A673 (cell line): Measurements from ENCODE around the gene GALK1. TPM values are rescaled to one million over a fixed set of nuclear protein-coding genes. Genes with fewer than 3 reads are reported as not detected.

Experiments used
- BruUV-seq: library from RNA; stranded (reverse); fragments of 400-500 nt; replicated peaks from 2 replicates; lab custom pipeline; 2021; lab: Mats Ljungman, UMichigan
- CTCF ChIA-PET: fragments of 300-600 bp; sonication (Branson Sonifier 250); formaldehyde crosslinking; loops from one replicate; lab custom pipeline; 2022; ENCODE audit warnings: antibody characterized with exemption; lab: Charles Lee
- POLR2A ChIA-PET: fragments of 300-600 bp; sonication (Branson Sonifier 250); formaldehyde crosslinking; loops from one replicate; lab custom pipeline; 2022; ENCODE audit warnings: antibody characterized with exemption; ENCODE audit not compliant: low non-redundant PET; lab: Charles Lee
- DNase-seq: peaks from one replicate; pipeline ENCODE4 v3.0.0-alpha.2; 2015; ENCODE audit warnings: low spot score
- H3K27ac ChIP-seq: fragments of 200-600 bp; sonication (generic); 2 replicates; pipeline ENCODE4 v1.5.1; 2016; ENCODE audit warnings: mixed run types, low read depth, mild to moderate bottlenecking, mixed read lengths, antibody characterized with exemption, low read length; ENCODE audit not compliant: poor library complexity, severe bottlenecking
- H3K27me3 ChIP-seq: fragments of 200-600 bp; sonication (generic); replicated peaks from 2 replicates; pipeline ENCODE4 v1.6.1; 2017; ENCODE audit warnings: mixed run types, low read depth, mild to moderate bottlenecking, mixed read lengths, antibody characterized with exemption, low read length; ENCODE audit not compliant: insufficient read depth, poor library complexity
- H3K36me3 ChIP-seq: fragments of 200-600 bp; sonication (generic); 2 replicates; pipeline ENCODE4 v1.6.1; 2016; ENCODE audit warnings: mixed run types, mild to moderate bottlenecking, mixed read lengths, antibody characterized with exemption, low read length; ENCODE audit not compliant: insufficient read depth, poor library complexity, severe bottlenecking
- H3K4me1 ChIP-seq: fragments of 200-600 bp; sonication (generic); 2 replicates; pipeline ENCODE4 v1.6.1; 2017; ENCODE audit warnings: mixed run types, mild to moderate bottlenecking, mixed read lengths, antibody characterized with exemption, low read length; ENCODE audit not compliant: insufficient read depth, poor library complexity, severe bottlenecking
- H3K4me3 ChIP-seq: fragments of 200-600 bp; sonication (generic); 2 replicates; pipeline ENCODE4 v1.5.1; 2016; ENCODE audit warnings: low read depth, mixed run types, mild to moderate bottlenecking, mixed read lengths, low read length; ENCODE audit not compliant: poor library complexity, severe bottlenecking
- H3K9me3 ChIP-seq: fragments of 200-600 bp; sonication (generic); 2 replicates; pipeline ENCODE4 v1.6.1; 2016; ENCODE audit warnings: mixed run types, low read depth, mild to moderate bottlenecking, mixed read lengths, antibody characterized with exemption, low read length; ENCODE audit not compliant: poor library complexity, severe bottlenecking
- EZH2 ChIP-seq: fragments of 200-600 bp; sonication (generic); IDR thresholded peaks from 2 replicates; pipeline ENCODE4 v1.6.1; 2017; ENCODE audit warnings: borderline replicate concordance, low read depth, mild to moderate bottlenecking, mixed read lengths, antibody characterized with exemption, low read length; ENCODE audit not compliant: poor library complexity, severe bottlenecking
- intact Hi-C: fragments of 100-400 bp; cut with micrococcal nuclease; formaldehyde crosslinking; loops from one replicate; pipeline ENCODE4 v1.10.0; 2022; ENCODE audit not compliant: unreplicated experiment
- total RNA-seq: library from RNA; stranded (reverse); gene quantifications from 2 replicates; pipeline ENCODE4 v1.2.3, GENCODE V29; 2021
- TF ChIP-seq, protein P1 (sequence below): fragments of 300-800, 200-600 bp; sonication (generic); conservative IDR thresholded peaks from 2 replicates; pipeline ENCODE4 v1.5.1; 2017; ENCODE audit warnings: low read depth, mild to moderate bottlenecking, antibody characterized with exemption, low read length, moderate library complexity, mixed read lengths

Gene GALK1
- total RNA-seq, 1 experiment from 2014 or later = 18.3 TPM

DNA sequence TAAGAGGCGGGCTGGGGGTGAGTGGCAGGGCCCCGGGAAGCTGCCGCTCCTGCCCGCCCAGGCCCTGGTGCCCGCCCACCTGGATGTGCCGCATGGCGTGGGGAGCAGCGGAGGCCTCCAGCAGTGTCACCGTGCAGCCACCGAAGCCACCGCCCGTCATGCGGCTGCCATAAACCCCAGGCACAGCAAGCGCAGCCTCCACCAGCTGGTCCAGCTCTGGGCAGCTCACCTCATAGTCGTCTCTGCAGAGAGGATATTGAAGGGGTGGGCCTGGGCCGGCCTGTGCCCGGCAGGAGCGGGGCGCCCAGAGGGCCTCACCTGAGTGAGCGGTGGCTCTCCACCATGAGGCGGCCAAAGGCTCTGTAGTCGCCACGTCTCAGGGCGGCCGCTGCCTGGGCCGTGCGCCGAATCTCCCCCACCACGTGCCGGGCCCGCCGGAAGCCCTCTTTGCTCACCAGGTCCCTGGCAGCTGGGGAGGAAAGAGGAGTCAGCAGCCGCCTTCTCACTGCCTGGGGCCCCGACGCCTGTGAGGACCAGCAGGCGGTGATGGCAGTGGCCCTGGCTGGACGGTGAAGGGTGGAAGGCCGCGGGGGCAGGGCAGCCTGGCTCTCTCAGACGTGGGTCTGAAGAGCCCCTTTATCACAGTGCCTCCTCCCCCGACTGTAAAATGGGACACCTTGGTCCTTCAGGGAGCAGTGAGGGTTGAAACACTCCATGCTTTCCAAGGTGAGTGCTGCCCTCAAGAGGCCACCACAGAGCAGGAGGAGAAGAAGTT lies 6.7 kb downstream of the GALK1 start:
- Histone ChIP-seq H3K36me3 (no peaks in the 10 kb centered on the region), H3K27me3 (no peaks in the 10 kb centered on the region), H3K4me1 (peaks cover 5% of the 10 kb centered on the region), H3K4me3 (no peak overlapping the region), H3K9me3 (no peaks in the 10 kb centered on the region), H3K27ac (no peak overlapping the region)
- POLR2A ChIA-PET = no interaction called here
- TF ChIP-seq, protein P1, sequence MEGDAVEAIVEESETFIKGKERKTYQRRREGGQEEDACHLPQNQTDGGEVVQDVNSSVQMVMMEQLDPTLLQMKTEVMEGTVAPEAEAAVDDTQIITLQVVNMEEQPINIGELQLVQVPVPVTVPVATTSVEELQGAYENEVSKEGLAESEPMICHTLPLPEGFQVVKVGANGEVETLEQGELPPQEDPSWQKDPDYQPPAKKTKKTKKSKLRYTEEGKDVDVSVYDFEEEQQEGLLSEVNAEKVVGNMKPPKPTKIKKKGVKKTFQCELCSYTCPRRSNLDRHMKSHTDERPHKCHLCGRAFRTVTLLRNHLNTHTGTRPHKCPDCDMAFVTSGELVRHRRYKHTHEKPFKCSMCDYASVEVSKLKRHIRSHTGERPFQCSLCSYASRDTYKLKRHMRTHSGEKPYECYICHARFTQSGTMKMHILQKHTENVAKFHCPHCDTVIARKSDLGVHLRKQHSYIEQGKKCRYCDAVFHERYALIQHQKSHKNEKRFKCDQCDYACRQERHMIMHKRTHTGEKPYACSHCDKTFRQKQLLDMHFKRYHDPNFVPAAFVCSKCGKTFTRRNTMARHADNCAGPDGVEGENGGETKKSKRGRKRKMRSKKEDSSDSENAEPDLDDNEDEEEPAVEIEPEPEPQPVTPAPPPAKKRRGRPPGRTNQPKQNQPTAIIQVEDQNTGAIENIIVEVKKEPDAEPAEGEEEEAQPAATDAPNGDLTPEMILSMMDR = peak; percentile 40; the same call in 1 of the 2 replicates
- TF ChIP-seq EZH2 = no peak
- no TSS peak for BruUV-seq
- CTCF ChIA-PET = no interaction called here
- DNase-seq = no peak
- intact Hi-C loops = no loop called here

DNA sequence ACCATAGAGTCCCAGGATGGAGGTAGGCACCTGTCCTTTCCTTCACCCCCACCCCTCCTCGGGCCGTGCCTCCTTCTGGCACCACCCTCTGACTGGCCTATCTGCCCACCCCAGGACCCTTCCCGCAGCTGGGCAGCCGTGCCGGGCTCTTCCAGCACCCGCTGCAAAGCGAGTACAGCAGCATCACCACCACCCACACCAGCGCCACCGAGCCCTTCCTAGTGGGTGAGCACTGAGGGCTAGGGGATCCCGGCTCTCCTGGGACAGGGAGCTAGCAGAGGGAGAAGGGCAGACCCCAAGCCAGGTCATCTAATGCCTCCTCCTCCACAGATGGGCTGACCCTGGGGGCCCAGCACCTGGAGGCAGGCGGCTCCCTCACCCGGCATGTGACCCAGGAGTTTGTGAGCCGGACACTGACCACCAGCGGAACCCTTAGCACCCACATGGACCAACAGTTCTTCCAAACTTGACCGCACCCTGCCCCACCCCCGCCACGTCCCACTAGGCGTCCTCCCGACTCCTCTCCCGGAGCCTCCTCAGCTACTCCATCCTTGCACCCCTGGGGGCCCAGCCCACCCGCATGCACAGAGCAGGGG lies 7.8 kb downstream of the GALK1 start:
- BruUV-seq = no TSS peak
- no peak overlapping the region for H3K4me3 ChIP-seq
- no peaks in the 10 kb centered on the region for H3K27me3 ChIP-seq
- no peaks in the 10 kb centered on the region for H3K9me3 ChIP-seq
- intact Hi-C loops = no loop called here
- H3K27ac ChIP-seq = no peak overlapping the region
- TF ChIP-seq, protein P1 = no peak
- no peak for TF ChIP-seq EZH2
- H3K4me1 ChIP-seq = peaks cover 5% of the 10 kb centered on the region
- H3K36me3 ChIP-seq = no peaks in the 10 kb centered on the region
- ChIA-PET CTCF (no interaction called here), POLR2A (no interaction called here)
- no peak for DNase-seq

DNA sequence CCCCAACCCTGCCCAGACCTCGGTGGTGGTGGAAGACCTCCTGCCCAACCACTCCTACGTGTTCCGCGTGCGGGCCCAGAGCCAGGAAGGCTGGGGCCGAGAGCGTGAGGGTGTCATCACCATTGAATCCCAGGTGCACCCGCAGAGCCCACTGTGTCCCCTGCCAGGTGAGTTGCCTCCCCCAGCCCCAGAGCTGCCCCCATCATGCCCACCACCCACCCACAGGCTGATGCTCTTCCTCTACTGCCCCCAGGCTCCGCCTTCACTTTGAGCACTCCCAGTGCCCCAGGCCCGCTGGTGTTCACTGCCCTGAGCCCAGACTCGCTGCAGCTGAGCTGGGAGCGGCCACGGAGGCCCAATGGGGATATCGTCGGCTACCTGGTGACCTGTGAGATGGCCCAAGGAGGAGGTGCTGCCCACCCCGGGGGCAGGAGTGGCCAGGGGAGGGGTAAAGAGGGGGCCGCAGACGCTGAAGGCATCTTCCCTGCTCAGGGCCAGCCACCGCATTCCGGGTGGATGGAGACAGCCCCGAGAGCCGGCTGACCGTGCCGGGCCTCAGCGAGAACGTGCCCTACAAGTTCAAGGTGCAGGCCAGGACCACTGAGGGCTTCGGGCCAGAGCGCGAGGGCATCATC lies 8.4 kb downstream of the GALK1 start:
- no peak overlapping the region for H3K27ac ChIP-seq
- intact Hi-C loops = no loop called here
- H3K9me3 ChIP-seq = no peaks in the 10 kb centered on the region
- ChIA-PET CTCF (no interaction called here), POLR2A (no interaction called here)
- H3K36me3 ChIP-seq = no peaks in the 10 kb centered on the region
- H3K27me3 ChIP-seq = no peaks in the 10 kb centered on the region
- no TSS peak for BruUV-seq
- no peak for DNase-seq
- H3K4me1 ChIP-seq = peaks cover 5% of the 10 kb centered on the region
- TF ChIP-seq EZH2 = no peak
- TF ChIP-seq, protein P1 = no peak
- H3K4me3 ChIP-seq = no peak overlapping the region
